ENCODE measurements around the gene S100A2. TPM values are rescaled to one million over a fixed set of nuclear protein-coding genes. Genes with fewer than 3 reads are reported as not detected.
A peak's percentile ranks its signal among the peaks of the same experiment; 100 is the strongest.
"Not testable (repeated sequence)": the region's sequence is repeated elsewhere in the genome, so short reads cannot be mapped to it uniquely, and the experiment has no call there.

Gene S100A2
- total and polyA plus RNA-seq, 10 donors, result 0.60 to 5.2 (median 0.97) TPM; not detected in 5

DNA sequence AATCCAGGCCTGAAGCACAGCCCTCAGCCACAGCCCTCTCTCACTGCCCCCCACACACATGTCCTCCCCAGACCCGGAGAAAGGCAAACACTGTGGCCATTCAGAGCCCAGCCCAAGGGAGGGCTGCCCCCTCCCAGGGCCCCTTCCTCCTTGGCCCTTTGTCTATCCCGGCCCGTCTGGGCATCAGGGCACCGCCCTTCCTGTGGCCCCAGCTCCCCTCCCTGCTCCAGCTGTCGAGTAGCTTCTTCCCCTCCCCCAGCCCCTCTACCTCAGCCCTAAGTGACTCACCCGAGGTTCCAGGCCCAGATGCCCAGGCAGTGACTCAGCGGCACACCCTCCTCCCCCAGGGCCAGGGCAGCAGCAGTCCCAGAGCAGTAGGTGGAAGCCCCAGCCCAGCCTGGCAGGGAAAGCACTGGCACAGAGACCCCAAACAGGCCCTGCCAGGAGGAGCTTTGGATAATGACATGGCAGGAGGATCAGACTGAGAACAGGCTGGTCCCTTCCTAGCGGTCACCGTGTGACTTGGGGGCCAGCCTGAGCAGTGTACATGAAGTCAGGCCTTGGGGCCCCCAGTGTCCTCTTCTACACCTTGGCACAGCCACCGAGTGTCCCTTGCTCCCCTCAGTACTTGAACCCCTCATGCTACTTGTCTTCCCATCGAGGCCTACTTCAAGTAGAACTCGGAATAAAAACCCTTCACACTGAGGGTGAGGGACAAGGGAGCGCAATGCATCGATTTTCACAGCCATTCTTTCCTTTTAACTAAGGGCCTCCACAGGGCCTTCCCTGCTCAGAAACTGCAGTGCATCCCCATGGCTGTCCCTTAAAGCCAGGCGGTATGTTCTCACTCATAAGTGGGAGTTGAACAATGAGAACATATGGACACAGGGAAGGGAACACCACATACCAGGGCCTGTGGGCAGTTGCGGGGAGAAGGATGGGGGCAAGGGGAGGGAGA lies 1.0 kb upstream of the S100A2 start:
- H3K4me3 ChIP-seq, result peak overlapping the region in 1 of 8 donors; percentile 44
- intact Hi-C loops (cut with DNase I; ENCODE audit: low total_unique reads), result loop anchor here (5.0 to 10.0 kb wide), 2 partner anchors 34 to 212 kb away; partner anchors contain the start of gene S100A9
- peaks cover 23 to 51% (median 35%) of the 10 kb centered on the region in 6 donors for H3K4me1 ChIP-seq
- no peaks in the 10 kb centered on the region for H3K36me3 ChIP-seq
- DNase-seq, result peak; percentile 93
- WGBS, 5 donors, result 46 to 54% (median 52%) methylated on average over 15 to 16 of the region's 16 CpGs
- TF ChIP-seq, protein P1, sequence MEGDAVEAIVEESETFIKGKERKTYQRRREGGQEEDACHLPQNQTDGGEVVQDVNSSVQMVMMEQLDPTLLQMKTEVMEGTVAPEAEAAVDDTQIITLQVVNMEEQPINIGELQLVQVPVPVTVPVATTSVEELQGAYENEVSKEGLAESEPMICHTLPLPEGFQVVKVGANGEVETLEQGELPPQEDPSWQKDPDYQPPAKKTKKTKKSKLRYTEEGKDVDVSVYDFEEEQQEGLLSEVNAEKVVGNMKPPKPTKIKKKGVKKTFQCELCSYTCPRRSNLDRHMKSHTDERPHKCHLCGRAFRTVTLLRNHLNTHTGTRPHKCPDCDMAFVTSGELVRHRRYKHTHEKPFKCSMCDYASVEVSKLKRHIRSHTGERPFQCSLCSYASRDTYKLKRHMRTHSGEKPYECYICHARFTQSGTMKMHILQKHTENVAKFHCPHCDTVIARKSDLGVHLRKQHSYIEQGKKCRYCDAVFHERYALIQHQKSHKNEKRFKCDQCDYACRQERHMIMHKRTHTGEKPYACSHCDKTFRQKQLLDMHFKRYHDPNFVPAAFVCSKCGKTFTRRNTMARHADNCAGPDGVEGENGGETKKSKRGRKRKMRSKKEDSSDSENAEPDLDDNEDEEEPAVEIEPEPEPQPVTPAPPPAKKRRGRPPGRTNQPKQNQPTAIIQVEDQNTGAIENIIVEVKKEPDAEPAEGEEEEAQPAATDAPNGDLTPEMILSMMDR (IDR thresholded peaks at IDR 0.05 in 8 of 11, conservative IDR thresholded peaks at IDR 0.05 in 3 of 11), result peak in 1 of 11 experiments; percentile 21
- no peak for TF ChIP-seq POLR2A (IDR thresholded peaks at IDR 0.05)
- TF ChIP-seq POLR2AphosphoS5 (IDR thresholded peaks at IDR 0.05), result peak; percentile 72 to 84 (median 83)
- H3K27me3 ChIP-seq (replicated peaks in 1 of 7), result no peaks in the 10 kb centered on the region
- no peaks in the 10 kb centered on the region for H3K9me3 ChIP-seq
- peak overlapping the region; percentile 64 to 93 (median 88) for H3K27ac ChIP-seq

DNA sequence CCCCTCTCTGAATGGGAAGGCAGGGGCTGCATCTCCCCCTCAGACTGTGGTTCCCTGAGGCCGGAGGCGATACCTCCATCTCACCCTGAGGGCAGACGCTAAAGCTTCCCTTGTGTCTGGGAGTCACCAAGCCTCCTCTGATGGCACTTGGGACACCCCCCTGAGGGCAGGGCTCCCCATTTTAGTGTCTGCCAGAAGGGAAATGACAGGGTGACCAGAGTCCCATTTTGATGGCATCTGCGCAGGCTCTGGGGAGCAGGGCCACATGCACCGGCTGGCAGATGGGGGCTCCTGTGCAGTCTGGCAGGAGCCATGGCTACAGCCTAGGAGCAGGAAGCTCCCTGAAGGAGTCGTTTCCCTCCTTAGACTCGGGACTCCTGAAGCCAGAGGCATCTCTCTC lies 1.7 kb downstream of the S100A2 start:
- no peak for TF ChIP-seq POLR2A (IDR thresholded peaks at IDR 0.05)
- no peak for TF ChIP-seq POLR2AphosphoS5 (IDR thresholded peaks at IDR 0.05)
- TF ChIP-seq, protein P1 (IDR thresholded peaks at IDR 0.05 in 8 of 11, conservative IDR thresholded peaks at IDR 0.05 in 3 of 11), result no peak
- Histone ChIP-seq H3K36me3 (no peaks in the 10 kb centered on the region), H3K9me3 (no peaks in the 10 kb centered on the region), H3K27me3 (replicated peaks in 1 of 7) (no peaks in the 10 kb centered on the region), H3K4me1 (peaks cover 23 to 50% (median 35%) of the 10 kb centered on the region in 6 donors), H3K27ac (peak overlapping the region in 1 of 8 donors; percentile 93), H3K4me3 (no peak overlapping the region)
- WGBS, 5 donors, result 87 to 95% (median 88%) methylated on average over 4 to 7 of the region's 7 CpGs
- intact Hi-C loops (cut with DNase I; ENCODE audit: low total_unique reads), result loop anchor here (10.0 kb wide), 1 partner anchor 209 kb away; the partner anchor contains the start of gene S100A9
- peak; percentile 56 for DNase-seq

DNA sequence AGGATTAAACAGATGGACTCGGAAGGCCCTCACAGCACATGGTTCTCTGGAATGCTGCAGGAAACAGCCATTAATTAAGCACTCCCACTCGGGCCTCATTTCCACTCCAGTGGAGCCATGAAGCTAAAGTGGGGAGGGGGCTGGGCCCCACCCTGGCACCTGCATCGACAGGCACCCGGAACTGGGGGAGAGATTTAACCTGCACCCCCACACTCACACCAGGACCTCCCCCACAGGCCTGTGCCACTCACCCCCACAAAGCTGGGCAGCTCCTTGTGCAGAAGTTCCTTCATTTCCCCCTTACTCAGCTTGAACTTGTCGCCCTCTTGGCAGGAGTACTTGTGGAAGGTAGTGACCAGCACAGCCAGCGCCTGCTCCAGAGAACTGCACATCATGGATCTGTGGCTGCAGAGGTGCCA lies 2.2 kb downstream of the S100A2 start:
- DNase-seq, result peak; percentile 49
- WGBS, 5 donors, result 74 to 92% (median 87%) methylated on average over 5 to 6 of the region's 6 CpGs
- intact Hi-C loops (cut with DNase I; ENCODE audit: low total_unique reads), result loop anchor here (10.0 kb wide), 1 partner anchor 209 kb away; the partner anchor contains the start of gene S100A9
- TF ChIP-seq, protein P1 (IDR thresholded peaks at IDR 0.05 in 8 of 11, conservative IDR thresholded peaks at IDR 0.05 in 3 of 11), result no peak
- TF ChIP-seq POLR2A (IDR thresholded peaks at IDR 0.05) (no peak), POLR2AphosphoS5 (IDR thresholded peaks at IDR 0.05) (no peak)
- H3K27me3 ChIP-seq (replicated peaks in 1 of 7), result no peaks in the 10 kb centered on the region
- H3K4me1 ChIP-seq, result peaks cover 19 to 45% (median 31%) of the 10 kb centered on the region in 6 donors
- no peaks in the 10 kb centered on the region for H3K36me3 ChIP-seq
- no peak overlapping the region for H3K4me3 ChIP-seq
- H3K27ac ChIP-seq, result no peak overlapping the region
- no peaks in the 10 kb centered on the region for H3K9me3 ChIP-seq

DNA sequence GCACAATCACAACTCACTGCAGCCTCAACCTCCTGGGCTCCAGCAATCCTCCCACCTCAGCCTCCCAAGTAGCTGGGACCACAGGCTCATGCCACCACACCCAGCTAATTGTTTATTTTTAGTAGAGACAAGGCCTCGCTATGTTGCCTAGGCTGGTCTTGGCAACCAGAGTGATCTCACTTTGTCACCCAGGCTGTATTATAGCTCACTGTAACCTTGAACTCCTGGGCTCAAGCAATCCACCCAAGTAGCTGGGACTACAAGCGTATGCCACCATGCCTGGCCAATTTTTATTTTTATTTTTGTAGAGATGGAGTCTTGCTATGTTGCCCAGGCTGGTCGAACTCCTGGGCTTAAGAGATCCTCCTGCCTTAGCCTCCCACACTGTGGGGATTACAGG lies 3.6 kb downstream of the S100A2 start:
- peak; percentile 13 for DNase-seq
- not testable (repeated sequence) for H3K27ac ChIP-seq
- 86 to 94% (median 91%) methylated on average over 3 of the region's 3 CpGs for WGBS, 5 donors

More for the DNA sequence above, 3.6 kb downstream of the S100A2 start:
- not testable (repeated sequence) for H3K9me3 ChIP-seq; H3K36me3 ChIP-seq; H3K27me3 ChIP-seq (replicated peaks in 1 of 7); H3K4me3 ChIP-seq
- H3K4me1 ChIP-seq, result peaks cover 12 to 30% (median 18%) of the 10 kb centered on the region in 6 donors
- intact Hi-C loops (cut with DNase I; ENCODE audit: low total_unique reads), result loop anchor here (10.0 kb wide), 1 partner anchor 207 kb away; the partner anchor contains the start of gene S100A9

All from spleen (tissue), 11 donors.